ENCODE measurements around the gene INTS3.

DNA sequence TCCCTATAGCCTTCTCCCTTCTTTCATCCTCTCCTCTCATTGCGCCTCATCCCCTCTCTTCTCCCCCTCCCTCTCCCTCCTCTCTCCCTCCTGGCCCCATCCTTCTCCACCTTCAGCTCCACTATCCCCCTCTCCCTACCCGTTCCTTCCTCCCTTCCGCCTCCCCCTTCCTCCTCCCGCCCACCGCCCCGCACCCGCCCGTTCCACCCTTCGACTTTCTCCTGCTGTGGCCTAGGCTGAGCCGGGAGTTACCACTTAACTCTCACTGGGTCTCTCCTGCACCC lies 47.8 kb upstream of the INTS3 start:
- TF ChIP-seq, protein P1, sequence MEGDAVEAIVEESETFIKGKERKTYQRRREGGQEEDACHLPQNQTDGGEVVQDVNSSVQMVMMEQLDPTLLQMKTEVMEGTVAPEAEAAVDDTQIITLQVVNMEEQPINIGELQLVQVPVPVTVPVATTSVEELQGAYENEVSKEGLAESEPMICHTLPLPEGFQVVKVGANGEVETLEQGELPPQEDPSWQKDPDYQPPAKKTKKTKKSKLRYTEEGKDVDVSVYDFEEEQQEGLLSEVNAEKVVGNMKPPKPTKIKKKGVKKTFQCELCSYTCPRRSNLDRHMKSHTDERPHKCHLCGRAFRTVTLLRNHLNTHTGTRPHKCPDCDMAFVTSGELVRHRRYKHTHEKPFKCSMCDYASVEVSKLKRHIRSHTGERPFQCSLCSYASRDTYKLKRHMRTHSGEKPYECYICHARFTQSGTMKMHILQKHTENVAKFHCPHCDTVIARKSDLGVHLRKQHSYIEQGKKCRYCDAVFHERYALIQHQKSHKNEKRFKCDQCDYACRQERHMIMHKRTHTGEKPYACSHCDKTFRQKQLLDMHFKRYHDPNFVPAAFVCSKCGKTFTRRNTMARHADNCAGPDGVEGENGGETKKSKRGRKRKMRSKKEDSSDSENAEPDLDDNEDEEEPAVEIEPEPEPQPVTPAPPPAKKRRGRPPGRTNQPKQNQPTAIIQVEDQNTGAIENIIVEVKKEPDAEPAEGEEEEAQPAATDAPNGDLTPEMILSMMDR (IDR thresholded peaks at IDR 0.05; ENCODE audit: low read length) = no peak
- TF ChIP-seq EZH2 (optimal IDR thresholded peaks at IDR 0.05; ENCODE audit: low read depth, low read length) (no peak), EZH2phosphoT487 (IDR thresholded peaks at IDR 0.05; ENCODE audit: low read length) (no peak)
